Stimulated activated CD4-positive, alpha-beta T cell treated with anti-CD3 and anti-CD28 coated beads, Interleukin-4, amount 100 ng/mL, for 4 hours (primary cell): ENCODE measurements around the gene TBXAS1.

Experiments used
- DNase-seq, 2 experiments: peaks; one replicate each; pipeline ENCODE4 v3.0.0-alpha.2; 2020

TBXAS1 gene

DNA sequence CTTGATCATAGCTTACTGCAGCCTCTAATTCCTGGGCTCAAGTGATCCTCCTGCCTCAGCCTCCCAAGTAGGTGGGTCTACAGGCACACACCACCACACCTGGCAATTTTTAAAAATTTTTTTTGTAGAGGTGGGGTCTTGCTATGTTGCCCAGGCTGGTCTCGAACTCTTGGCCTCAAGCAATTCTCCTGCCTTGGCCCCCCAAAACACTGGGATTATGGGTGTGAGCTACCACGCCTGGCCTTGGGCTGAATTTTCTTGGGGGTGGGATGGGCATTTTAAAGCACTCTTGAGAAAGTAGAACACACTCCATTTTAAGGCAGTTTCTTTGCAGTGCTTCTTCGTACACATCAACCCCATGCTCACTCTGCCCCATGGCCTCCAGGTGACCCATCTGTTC is 28.7 kb downstream of the TBXAS1 start:
- DNase-seq: no peak

DNA sequence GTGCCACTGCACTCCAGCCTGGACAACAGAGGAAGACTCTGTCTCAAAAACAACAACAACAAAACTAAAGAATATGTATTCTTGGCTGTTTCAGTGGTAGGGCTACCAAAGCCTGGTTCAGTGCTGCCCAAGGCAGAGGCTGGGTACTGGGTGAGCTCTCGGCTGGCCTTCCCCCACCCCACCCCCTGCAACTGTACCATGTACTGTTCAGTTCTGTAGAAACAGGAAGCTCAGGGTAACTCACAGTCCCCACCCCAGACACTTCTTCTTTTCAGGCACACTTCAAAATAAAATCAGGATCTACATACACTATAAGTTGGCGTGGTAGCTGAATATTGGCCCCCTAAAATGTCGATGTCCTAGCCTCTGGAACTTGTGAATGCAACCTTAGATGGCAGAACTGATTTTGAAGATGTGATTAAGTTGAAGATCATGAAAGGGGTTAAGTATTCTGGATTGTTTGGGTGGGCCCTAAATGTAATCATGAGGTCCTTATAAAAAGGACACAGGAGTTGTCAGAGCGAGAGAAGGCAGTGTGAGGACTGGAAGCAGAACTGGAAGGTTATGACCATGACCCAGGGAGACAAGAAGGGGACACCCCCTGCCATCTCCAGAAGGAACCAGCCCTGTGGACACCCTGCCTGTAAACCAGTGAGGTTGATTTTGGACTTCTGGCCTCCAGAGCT is 31.2 kb downstream of the TBXAS1 start:
- DNase-seq: no peak

DNA sequence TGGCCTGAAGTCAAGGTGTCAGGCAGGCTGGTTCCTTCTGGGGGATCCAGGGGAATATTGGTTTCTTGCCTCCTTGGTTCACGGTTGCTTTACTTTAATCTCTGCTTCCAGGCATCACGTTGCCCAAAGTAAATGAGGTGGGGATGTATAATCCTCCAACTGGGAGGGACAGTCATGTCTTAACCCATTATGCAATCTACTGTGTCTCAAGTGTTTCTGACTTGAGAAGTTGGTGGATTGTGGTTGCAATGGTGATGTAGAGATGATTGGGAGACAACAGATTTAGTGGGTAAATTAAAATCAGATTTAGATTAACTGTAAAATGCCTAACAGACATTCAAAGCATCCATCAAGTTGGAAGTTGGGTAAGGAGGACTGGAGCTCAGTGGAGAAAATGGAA is 32.7 kb downstream of the TBXAS1 start:
- no peak for DNase-seq

DNA sequence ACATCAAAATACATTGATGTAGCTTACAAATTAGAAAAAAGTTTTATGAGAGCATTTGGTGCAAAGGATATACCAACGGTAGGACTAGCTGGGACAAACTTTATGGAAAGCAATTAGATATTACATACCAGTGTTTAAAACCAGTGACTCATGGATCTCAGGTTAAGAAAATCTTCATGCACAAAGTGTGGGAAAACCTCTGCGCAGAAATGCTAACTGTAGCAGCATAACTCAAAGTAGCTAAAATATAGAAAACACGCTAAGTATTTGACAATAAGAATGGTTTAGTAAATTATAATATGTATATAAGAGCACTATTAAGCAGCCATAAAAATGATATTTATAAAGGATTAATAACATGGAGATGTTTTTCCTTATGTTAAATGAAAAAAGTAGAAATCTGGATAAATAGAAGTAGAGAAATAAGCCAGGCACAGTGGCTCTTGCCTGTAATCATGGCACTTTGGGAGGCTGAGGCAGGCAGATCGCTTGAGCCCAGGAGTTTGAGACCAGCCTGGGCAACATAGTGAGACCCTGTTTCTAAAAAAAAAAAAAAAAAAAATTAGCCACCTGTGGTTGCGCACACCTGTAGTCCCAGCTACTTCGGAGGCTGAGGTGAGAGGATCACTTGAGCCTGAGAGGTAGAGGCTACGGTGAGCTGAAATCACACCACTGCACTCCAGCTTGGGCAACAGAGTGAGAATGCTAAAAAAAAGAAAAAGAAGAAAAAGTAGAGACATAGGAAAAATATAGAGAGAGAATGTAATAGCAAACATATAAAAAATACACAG is 37.2 kb downstream of the TBXAS1 start:
- no peak for DNase-seq

DNA sequence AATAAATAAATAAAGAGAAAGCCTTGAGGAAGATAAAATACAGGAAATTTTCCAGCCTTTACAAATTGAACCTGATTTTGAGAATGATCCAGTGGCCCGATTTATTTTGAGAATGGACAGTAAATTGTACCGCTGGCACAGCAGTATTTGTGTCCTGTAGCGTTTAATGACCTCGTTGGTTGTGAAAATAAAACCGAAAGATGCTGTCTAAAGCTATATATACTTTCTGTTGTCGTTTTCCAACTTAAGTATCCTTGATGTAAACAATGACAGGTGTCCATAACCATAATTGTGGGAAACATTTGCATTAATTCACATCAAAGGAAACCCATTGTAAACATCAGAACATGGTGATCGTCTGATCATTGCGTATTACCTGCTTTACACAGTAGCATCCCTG is 38.8 kb downstream of the TBXAS1 start:
- DNase-seq: no peak

DNA sequence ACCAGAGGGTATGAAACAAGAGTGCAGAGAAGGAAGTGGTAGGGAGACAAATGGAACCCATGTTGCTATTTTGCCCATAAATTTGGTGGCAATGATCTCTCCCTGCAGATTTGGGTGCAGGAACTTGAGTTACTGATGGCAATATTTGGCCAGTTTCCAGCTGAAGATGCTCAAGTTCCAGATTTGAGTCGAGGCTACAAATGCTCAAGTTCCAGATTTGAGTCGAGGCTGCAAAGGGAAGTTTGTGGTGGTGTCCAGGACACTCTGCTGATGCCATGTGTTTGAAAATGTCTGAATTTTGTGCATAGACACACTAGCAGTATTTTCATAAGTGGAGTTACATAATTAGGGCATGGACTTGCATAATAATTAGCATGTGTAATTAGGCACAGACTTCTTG is 40.8 kb downstream of the TBXAS1 start:
- no peak for DNase-seq

DNA sequence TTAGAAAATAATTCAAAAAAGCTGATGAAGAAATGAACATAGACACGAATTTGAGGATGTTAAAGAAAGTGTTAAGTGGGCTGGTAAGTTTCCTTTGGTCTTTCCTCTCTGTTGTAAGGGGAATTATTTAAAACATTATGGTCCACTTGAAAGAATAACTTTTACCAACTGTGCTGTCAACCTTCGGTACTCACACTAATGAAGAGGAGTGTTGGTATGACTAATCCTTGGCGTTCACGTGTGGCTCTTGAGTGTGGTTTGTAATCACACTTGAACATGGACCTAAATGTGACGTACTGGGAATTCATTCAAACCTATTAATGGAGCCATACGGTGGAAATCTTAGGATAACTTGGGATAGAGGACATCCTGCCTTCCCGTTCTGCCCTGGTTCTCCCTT is 41.3 kb downstream of the TBXAS1 start:
- no peak for DNase-seq

DNA sequence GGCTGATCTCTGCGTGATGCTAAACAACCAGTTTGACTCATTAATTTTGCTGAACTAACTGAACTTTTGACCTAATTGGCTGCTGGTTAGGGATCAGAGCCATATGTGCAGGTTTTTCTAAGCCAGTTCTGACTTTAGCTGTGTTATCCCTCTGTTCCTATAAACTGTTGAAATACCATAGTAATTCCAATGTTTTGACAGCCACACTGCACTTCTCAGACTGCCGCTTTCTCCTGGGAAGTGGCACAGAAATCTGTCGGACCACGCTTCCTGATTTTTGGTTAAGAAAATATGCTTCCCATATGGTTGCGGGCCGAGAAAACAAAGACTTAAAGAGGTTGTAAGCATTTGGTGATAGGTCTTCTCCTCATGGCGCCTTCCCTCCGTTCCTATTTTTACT is 42.3 kb downstream of the TBXAS1 start:
- no peak for DNase-seq

DNA sequence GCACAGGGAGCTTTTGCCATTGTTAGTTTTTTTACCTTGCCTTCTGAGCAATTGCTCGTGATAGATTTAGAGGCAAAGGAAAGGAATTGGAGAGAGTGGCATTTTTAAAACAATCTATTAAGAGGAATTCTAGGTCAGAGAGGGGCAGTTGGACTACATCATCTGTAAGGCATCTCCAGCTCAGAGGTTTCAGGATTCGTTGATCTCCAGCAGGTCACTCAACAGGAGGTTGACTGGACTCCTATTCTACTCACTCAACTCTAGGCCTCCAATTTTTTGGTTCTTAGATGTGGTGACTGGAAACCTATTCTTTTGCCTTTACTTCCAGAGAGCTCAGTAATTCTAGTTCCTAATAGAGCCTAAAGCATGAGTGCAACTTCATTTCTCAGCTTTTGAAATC is 42.8 kb downstream of the TBXAS1 start:
- DNase-seq: no peak

DNA sequence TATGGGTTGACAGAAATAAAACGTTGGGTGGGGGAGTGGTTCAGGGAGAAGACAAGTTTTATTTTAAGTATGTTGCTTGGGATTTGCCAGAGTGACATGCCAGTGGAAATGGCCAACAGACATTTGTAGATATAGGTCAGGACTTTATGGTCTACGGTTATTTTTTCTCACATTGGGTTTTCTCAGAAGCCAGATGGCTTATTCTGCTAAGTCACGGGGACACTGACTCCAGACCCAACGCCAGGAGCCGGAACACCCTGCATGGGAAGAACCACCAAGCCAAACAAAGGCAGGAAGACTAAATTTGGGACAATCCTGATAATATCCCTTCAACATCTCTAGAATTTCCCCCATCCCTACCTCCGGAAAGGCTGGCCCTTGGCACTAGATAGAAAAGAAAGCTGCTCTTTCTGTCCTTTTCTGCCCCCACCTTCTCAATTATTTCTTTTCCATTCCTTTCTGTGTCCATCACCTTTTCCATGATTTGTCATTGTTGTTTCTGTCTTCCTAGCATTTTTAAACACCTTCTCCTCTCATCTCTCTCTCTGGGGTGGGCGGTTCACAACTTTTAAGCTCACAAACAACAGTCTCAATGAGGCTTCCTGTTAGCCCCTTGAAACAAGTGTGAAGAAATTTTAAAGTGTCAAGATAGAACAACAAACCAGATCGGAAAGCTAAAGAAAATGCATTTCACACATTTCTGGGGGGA is 44.7 kb downstream of the TBXAS1 start:
- DNase-seq: no peak

DNA sequence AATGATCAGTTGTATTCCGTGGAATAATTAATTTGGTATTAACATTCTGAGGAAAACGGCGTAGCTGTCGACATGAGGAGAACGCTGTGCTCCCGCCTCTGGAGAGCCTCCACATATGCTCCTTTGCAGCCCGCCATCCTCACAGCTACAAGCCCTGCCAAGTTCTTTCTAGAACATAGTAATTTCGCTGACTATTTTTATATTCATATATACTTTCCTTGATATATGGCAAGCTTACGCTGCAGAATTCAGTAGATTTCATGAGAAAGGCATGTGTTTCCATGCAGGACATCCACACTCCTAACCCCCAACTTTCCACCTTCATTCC is 45.2 kb downstream of the TBXAS1 start:
- DNase-seq: no peak

DNA sequence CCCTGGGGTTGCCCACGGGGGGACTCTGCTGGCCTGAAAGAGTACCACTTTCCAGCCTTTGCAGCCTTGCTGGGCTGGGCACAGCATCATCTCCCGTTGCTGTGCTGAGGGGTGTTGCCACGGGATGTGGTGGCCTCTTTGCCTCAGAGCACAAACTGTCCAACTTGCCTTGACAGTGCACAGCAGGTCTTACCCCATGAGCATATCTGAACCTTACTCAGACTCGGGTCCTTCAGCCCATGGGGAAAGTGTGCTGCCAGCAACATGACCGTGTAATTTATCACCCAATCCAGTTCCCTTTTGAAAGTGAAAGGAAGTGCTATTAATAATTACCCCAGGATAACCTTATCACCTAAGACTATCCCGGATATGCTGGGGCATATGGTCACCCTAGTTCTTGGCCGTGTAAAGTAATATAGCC is 46.8 kb downstream of the TBXAS1 start:
- no peak for DNase-seq

DNA sequence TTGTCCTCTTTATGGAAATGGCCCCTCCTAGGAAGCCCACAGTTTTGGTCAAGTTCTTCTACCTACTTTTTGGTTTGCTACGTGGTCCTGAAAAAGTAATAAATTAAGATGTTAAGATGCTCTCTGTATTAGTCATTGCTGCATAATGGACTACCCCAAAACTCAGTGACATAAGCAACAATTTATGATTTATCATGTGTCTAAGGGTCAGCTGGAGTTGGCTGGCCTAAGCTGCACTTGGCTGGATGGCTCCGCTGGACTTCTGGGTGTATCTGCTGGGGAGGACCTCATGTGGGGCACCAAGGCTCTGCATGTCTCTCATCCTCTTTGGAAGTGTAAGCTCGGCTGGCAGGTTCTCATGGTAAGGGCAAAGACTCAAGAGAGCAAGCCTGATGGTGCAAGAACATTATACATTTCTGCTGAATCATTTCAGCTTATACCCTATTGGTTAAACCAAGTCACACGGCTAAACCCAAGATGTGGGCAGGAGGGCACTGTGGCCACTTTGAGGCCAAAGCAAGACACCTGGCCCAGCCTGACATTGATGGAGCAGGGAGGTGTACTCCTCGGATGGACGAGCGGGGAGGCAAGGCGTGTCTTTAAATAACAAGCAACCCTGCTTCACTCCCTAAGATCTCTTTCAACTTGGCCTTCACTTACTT is 47.7 kb downstream of the TBXAS1 start:
- DNase-seq: no peak

DNA sequence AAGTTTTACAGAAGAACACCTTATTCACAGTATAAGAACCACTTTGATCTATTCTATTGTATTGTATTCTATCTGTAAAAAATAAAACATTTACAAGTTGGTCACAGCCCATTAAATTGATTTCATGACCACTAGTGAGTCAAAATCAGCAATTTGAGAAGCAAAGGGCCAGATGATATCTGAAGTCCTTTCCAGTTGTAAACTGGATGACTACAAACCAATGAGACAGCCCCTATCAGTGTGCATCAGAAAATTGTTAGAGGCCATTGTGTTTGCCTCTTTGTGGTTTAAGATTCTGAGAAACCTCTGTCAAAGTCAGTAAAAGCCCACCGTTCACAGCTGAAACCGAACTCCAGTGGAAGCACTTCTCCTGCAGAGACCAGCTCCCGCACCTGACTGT is 54.8 kb downstream of the TBXAS1 start:
- DNase-seq: no peak

DNA sequence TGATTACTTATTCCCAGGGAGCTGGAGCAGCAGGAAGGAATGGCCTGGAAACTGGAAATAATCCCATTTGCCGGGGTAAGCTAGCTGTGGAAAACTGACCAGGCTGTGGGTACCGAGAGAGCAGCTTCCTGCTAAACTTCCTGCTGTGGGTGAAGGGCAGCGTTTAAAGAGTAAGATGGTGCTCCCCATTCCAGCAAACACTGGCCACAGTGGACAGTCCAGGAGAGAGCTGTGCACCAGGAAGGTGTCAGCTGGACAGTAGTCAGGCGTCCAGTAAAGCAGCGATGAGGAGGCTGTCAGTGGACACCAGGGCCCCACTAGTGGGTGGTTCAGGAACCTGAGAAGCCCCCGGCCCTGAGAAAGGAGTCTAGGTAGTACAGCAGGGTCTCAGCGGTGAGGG is 55.4 kb downstream of the TBXAS1 start:
- DNase-seq: no peak

DNA sequence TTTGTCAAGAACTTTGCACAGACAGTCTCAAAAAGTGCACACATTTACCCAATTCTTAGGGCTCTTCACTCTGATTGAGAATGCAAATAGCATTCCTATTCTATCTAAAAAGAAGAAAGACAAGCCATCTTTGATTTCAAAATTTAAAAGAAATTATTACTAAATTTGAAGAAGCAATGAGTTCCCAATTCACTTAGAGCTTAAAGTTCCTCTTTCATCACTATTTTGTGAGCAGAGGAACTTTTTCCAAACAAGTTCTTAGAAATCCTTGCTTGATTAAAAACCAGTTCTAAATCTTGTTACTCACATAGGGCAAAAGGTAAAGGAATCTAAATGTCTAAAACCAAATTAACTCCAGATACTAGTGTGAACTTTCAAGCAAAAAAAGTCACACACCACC is 56.4 kb downstream of the TBXAS1 start:
- no peak for DNase-seq

DNA sequence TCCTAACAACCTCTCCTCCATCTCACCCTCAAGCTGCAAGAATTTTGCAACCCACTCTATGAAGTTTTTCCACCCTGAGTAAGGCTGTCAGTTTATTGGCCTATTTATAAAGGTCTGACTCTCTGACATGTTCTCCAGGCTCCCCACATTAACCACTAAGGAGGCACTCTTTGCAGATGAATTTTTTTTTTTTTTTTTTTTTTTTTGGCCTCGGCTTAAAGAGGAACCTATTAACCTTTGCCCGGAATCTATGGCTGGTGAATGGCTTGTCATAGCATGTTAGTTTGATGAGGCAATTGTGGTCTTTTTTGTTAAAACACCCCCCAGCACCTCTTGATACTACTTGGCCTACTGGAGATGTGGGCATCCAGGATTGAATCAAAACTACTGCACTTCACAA is 57.1 kb downstream of the TBXAS1 start:
- no peak for DNase-seq

DNA sequence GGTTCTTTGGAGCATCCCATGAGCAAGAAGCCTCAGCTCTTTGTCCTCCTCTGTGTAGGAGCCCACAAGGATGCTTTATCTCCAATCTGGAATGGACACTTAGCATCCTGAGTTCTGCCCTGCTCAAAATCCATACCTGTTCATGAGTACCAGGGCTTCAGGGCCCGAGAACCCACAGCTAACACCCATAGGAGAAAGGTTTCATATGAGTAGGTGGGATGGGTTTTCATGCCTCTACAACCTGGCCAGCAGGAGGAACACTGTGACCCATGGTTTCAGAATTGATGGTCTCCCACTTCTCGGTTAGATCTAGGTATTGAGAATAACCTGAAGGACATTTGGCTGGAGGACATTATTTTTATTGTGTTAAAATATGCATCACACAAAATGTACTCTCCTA is 57.8 kb downstream of the TBXAS1 start:
- no peak for DNase-seq

DNA sequence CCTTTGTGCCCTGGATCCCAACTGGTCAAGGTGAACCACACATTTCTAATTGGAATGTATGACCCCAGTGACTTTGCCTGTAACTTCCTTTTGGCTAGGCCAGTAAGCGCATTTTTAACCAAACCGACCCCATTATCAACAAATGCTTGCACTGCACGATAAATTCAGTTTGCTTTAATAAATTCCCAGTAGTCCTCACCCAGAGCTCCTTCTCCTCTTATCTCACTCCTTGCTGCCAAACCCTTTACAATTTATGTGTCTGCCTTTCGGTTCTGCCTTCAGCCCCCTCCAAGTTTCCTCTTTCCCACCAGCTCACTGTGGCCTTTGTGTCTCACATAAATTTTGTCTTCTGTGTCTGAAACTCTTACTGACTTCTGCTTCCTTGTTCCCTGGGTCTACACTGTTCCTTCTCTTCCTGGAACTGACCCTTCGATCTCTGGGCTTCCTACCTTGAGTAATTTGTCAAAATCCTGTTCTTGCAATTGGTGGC is 59.0 kb downstream of the TBXAS1 start:
- no peak for DNase-seq

DNA sequence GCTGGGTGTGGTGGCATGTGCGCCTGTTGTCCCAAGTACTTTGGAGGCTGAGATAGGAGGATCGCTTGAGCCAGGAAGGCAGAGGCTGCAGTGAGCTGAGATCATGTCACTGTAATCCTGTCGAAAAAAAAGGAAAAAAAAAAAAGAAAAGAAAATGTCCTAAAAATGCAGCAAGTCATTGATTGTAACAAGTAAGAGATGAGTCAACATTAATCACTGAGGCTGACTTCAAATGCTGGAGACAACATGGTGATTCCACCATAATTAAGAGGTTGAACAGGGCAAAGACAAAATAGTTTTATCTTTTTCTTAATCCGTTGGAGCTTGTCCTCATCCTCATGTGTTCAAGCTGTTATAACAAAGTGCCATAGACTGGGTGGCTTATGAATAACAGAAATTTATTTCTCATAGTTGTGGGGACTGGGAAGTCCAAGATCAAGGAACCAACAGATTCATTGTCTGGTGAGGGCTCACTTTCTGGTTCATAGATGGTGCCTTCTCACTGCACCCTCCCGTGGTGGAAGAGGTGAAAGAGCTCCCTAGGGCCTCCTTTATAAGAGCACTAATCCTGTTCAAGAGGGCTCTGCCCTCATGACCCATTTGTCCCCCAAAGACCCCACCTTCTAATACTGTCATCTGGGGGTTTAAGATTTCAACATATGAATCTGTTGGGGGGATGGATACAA is 60.3 kb downstream of the TBXAS1 start:
- no peak for DNase-seq

DNA sequence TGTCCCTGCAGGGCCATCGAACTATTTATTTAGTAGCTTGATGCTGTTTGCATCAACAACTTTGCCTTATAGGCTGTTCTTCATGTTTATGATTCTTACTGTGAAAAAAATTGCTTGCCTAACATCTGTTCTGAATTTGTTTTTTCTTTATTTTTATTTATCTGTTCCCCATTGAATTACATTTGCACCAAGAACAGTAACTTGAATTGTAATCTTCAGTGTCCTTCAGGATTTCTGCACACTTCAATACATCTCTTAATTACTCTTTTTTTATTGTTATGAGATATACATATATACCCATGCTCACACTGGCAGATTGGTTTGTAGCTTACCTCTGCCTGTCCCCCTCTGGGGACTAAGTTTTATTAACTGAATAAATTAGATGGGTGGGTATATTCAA is 64.4 kb downstream of the TBXAS1 start:
- DNase-seq: no peak

DNA sequence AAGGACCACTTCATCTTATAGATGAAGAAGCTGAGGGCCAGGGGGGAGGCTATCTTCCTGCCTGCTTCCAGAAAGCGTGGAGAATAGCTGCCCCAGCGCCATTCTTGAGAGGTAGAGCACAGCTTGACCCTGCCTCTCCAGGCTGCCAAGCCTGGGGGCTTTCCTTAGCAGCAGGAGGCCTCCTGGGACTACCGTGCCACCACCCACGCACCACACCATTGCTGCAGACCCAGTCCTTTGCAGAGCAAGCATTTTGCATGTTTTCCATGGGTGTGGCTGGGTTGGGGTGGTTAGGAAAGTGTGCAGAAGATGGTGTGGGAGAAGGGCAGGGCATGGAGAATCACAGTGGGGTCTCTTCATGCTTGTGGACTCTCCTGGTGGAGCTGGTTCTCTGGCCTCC is 64.9 kb downstream of the TBXAS1 start:
- DNase-seq: no peak
